ENCODE results near the gene VPS13D. TPM values are rescaled to one million over a fixed set of nuclear protein-coding genes. Genes with fewer than 3 reads are reported as not detected.

VPS13D gene
- total RNA-seq, 1 experiment from 2014 or later, result 31.6 TPM

GRCh38 chr1:12475530-12475934 lies 245.7 kb downstream of the VPS13D start:
- ATAC-seq (no peak), DNase-seq (ENCODE audit: low read depth, low spot score) (no peak)
- POLR2A ChIA-PET, result interaction anchor here (1.3 to 1.6 kb wide), 2 partner anchors 41 to 74 kb away, joined by 4 to 5 read pairs; no protein-coding TSS in a partner anchor
- no TSS peak for BruUV-seq (replicated peaks)
- Histone ChIP-seq H3K79me2 (ENCODE audit: insufficient read depth, low read length) (no peaks in the 10 kb centered on the region), H3K9ac (ENCODE audit: low read length) (peak overlapping the region; percentile 9), H2AFZ (ENCODE audit: low read depth, low read length, poor library complexity, severe bottlenecking) (no peak overlapping the region), H3K9me3 (ENCODE audit: control insufficient read depth in 1 of 2, insufficient read depth in 1 of 2, low read depth in 1 of 2, low read length in 2 of 2) (peaks cover 0 to 11% of the 10 kb centered on the region in 2 experiments; a peak in 1 of 4 replicates), H4K20me1 (ENCODE audit: insufficient read depth) (no peaks in the 10 kb centered on the region), H3K4me2 (ENCODE audit: low read length) (peak overlapping the region; percentile 42), H3K4me1 (ENCODE audit: control insufficient read depth in 1 of 2, insufficient read depth in 2 of 2, low read length in 2 of 2) (peaks cover 62 to 84% of the 10 kb centered on the region in 2 experiments), H3K27me3 (ENCODE audit: insufficient read depth, low read length) (no peaks in the 10 kb centered on the region), H3K27ac (ENCODE audit: low read depth, low read length) (peak overlapping the region; percentile 3; the same call in 1 of the 2 replicates), H3K4me3 (replicated peaks in 1 of 2; ENCODE audit: low read depth in 1 of 2, low read length in 2 of 2) (no peak overlapping the region), H3K9me2 (ENCODE audit: insufficient read depth) (no peaks in the 10 kb centered on the region), H3K36me3 (ENCODE audit: control insufficient read depth in 1 of 2, insufficient read depth in 2 of 2, low read length in 2 of 2) (no peaks in the 10 kb centered on the region)
- TF ChIP-seq FOSL1 (IDR thresholded peaks at IDR 0.05; ENCODE audit: low read depth), result no peak
- TF ChIP-seq EZH2phosphoT487 (IDR thresholded peaks at IDR 0.05; ENCODE audit: borderline replicate concordance), result no peak
- TF ChIP-seq EGR1 (IDR thresholded peaks at IDR 0.05; ENCODE audit: low read depth), result no peak
- no peak for TF ChIP-seq POLR2A (IDR thresholded peaks at IDR 0.05; ENCODE audit: borderline replicate concordance, extremely low read depth, insufficient read depth, insufficient read length)
- no peak for TF ChIP-seq CEBPB (IDR thresholded peaks at IDR 0.05; ENCODE audit: low read depth)
- peak; percentile 29; the same call in 1 of the 2 replicates for TF ChIP-seq POLR2AphosphoS5 (IDR thresholded peaks at IDR 0.05; ENCODE audit: low read depth, low read length)
- CTCF ChIA-PET, result interaction anchor here (1.0 kb wide), 1 partner anchor 18 kb away, joined by 4 read pairs; no protein-coding TSS in a partner anchor
- RAD21 ChIA-PET (ENCODE audit: low non-redundant PET in 1 of 2, low total read pairs in 2 of 2, uncharacterized antibody in 2 of 2, unreplicated experiment in 2 of 2), result no interaction called here
- intact Hi-C loops (cut with micrococcal nuclease), result loop anchor here (5.0 kb wide), 2 partner anchors 122 to 123 kb away; no protein-coding TSS in a partner anchor

DNA sequence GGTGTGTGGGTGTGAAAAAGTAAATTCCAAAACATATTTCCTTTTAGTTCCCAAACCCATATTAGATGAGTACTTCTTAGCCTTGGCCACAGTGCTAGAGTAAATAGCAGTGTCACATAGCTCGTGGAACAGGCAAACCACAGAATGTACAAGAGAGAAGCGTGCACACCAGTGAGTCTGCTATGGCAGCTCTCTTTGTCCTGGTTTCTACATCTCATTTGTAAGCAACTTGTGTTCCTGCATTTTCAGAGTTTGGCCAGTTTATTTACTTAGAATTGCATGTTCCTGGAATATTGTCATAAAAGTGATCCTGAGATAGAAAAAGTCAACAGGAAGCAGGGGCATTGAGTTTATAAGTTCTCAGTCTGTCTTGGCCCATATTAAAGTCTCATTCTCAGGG lies 246.1 kb downstream of the VPS13D start:
- Histone ChIP-seq H3K4me2 (ENCODE audit: low read length) (peak overlapping the region; percentile 42), H3K9ac (ENCODE audit: low read length) (peak overlapping the region; percentile 9), H3K79me2 (ENCODE audit: insufficient read depth, low read length) (no peaks in the 10 kb centered on the region), H3K9me3 (ENCODE audit: control insufficient read depth in 1 of 2, insufficient read depth in 1 of 2, low read depth in 1 of 2, low read length in 2 of 2) (peaks cover 0 to 11% of the 10 kb centered on the region in 2 experiments; a peak in 1 of 4 replicates), H3K4me1 (ENCODE audit: control insufficient read depth in 1 of 2, insufficient read depth in 2 of 2, low read length in 2 of 2) (peaks cover 62 to 84% of the 10 kb centered on the region in 2 experiments), H4K20me1 (ENCODE audit: insufficient read depth) (no peaks in the 10 kb centered on the region), H3K27ac (ENCODE audit: low read depth, low read length) (peak overlapping the region; percentile 3; the same call in 1 of the 2 replicates), H3K4me3 (replicated peaks in 1 of 2; ENCODE audit: low read depth in 1 of 2, low read length in 2 of 2) (no peak overlapping the region), H3K36me3 (ENCODE audit: control insufficient read depth in 1 of 2, insufficient read depth in 2 of 2, low read length in 2 of 2) (no peaks in the 10 kb centered on the region), H3K9me2 (ENCODE audit: insufficient read depth) (no peaks in the 10 kb centered on the region), H3K27me3 (ENCODE audit: insufficient read depth, low read length) (no peaks in the 10 kb centered on the region), H2AFZ (ENCODE audit: low read depth, low read length, poor library complexity, severe bottlenecking) (no peak overlapping the region)
- RAD21 ChIA-PET (ENCODE audit: low non-redundant PET in 1 of 2, low total read pairs in 2 of 2, uncharacterized antibody in 2 of 2, unreplicated experiment in 2 of 2), result no interaction called here
- no TSS peak for BruUV-seq (replicated peaks)
- ATAC-seq, result no peak
- TF ChIP-seq TCF7L2 (IDR thresholded peaks at IDR 0.05; ENCODE audit: borderline replicate concordance, extremely low read depth, insufficient read depth, insufficient read length) (no peak), ZNF274 (IDR thresholded peaks at IDR 0.05; ENCODE audit: low read depth, low read length) (no peak), JUND (IDR thresholded peaks at IDR 0.05) (no peak), ZFX (IDR thresholded peaks at IDR 0.05) (no peak), FOSL1 (IDR thresholded peaks at IDR 0.05; ENCODE audit: low read depth) (no peak), MAX (IDR thresholded peaks at IDR 0.05) (no peak), EZH2 (IDR thresholded peaks at IDR 0.05) (no peak), REST (IDR thresholded peaks at IDR 0.05; ENCODE audit: low read depth) (no peak), SP1 (IDR thresholded peaks at IDR 0.05; ENCODE audit: low read depth) (no peak), POLR2AphosphoS5 (IDR thresholded peaks at IDR 0.05; ENCODE audit: low read depth, low read length) (no peak; the same call in 1 of the 2 replicates)
- POLR2A ChIA-PET, result interaction anchor here (1.3 to 1.6 kb wide), 2 partner anchors 42 to 74 kb away, joined by 4 to 5 read pairs; no protein-coding TSS in a partner anchor
- CTCF ChIA-PET, result no interaction called here
- DNase-seq (ENCODE audit: low read depth, low spot score), result no peak
- intact Hi-C loops (cut with micrococcal nuclease), result loop anchor here (5.0 kb wide), 2 partner anchors 121 to 124 kb away; no protein-coding TSS in a partner anchor

Measured in HCT116 (cell line).